Mesenchymal stem cell (in vitro differentiated cells and primary cell): Measurements from ENCODE around the gene ANKRD9.

Experiments
- DNase-seq: peaks from one replicate; pipeline ENCODE4 v3.0.0-alpha.2; 2013
- H2AFZ ChIP-seq: one replicate; pipeline ENCODE4 v1.6.1; 2013; ENCODE audit warnings: low read depth, mild to moderate bottlenecking, control low read depth, inconsistent platforms, low read length, moderate library complexity
- H2AK5ac ChIP-seq: 2 replicates; pipeline ENCODE4 v1.6.1; 2013; ENCODE audit warnings: low read length, moderate library complexity, mild to moderate bottlenecking, inconsistent platforms; ENCODE audit not compliant: severe bottlenecking
- H2BK120ac ChIP-seq: one replicate; pipeline ENCODE4 v1.6.1; 2013; ENCODE audit warnings: low read depth, mild to moderate bottlenecking, inconsistent platforms, low read length, moderate library complexity
- H2BK12ac ChIP-seq, 2 experiments: one replicate each; pipeline ENCODE4 v1.6.1; 2013; ENCODE audit warnings: inconsistent platforms in 2 of 2, low read length in 2 of 2, mild to moderate bottlenecking in 2 of 2, moderate library complexity in 2 of 2, control low read depth in 1 of 2
- H2BK15ac ChIP-seq: one replicate; pipeline ENCODE4 v1.6.1; 2013; ENCODE audit warnings: mild to moderate bottlenecking, low read depth, inconsistent platforms; ENCODE audit not compliant: poor library complexity, severe bottlenecking
- H2BK5ac ChIP-seq: 2 replicates; pipeline ENCODE4 v1.6.1; 2013; ENCODE audit warnings: low read depth, mild to moderate bottlenecking, low read length, control low read depth, inconsistent platforms; ENCODE audit not compliant: poor library complexity, severe bottlenecking
- H3K14ac ChIP-seq, 2 experiments: one replicate each; pipeline ENCODE4 v1.6.1; 2013; ENCODE audit warnings: inconsistent platforms in 2 of 2, low read length in 2 of 2, control low read depth in 1 of 2, mild to moderate bottlenecking in 1 of 2, moderate library complexity in 1 of 2
- H3K18ac ChIP-seq, 2 experiments: one replicate each; pipeline ENCODE4 v1.6.1; 2013; ENCODE audit warnings: inconsistent platforms in 2 of 2, low read length in 2 of 2, control low read depth in 1 of 2, low read depth in 1 of 2, mild to moderate bottlenecking in 1 of 2
- H3K23ac ChIP-seq, 2 experiments: one replicate each; pipeline ENCODE4 v1.6.1; 2013; ENCODE audit warnings: inconsistent platforms in 2 of 2, low read length in 2 of 2, mild to moderate bottlenecking in 2 of 2, moderate library complexity in 2 of 2, control low read depth in 1 of 2
- H3K27ac ChIP-seq: 2 replicates; pipeline ENCODE4 v1.5.1; 2013; ENCODE audit warnings: mild to moderate bottlenecking, moderate library complexity, low read length, control low read depth, inconsistent platforms; ENCODE audit not compliant: poor library complexity, severe bottlenecking
- H3K27me3 ChIP-seq, 2 experiments: 2 replicates each; pipeline versions ENCODE4 v1.6.1 to v1.7.0; 2013; ENCODE audit warnings: low read length in 2 of 2, mild to moderate bottlenecking in 2 of 2, moderate library complexity in 2 of 2, control low read depth in 1 of 2, inconsistent platforms in 1 of 2; ENCODE audit not compliant: control insufficient read depth in 1 of 2, insufficient read depth in 1 of 2
- H3K36me3 ChIP-seq, 2 experiments: 2 replicates each; pipeline versions ENCODE4 v1.6.1 to v1.7.0; 2013; ENCODE audit warnings: low read length in 2 of 2, control low read depth in 1 of 2, inconsistent platforms in 1 of 2, low read depth in 1 of 2, mild to moderate bottlenecking in 1 of 2; ENCODE audit not compliant: insufficient read depth in 2 of 2, control insufficient read depth in 1 of 2
- H3K4ac ChIP-seq, 2 experiments: one replicate each; pipeline ENCODE4 v1.6.1; 2013; ENCODE audit warnings: inconsistent platforms in 2 of 2, low read length in 2 of 2, mild to moderate bottlenecking in 2 of 2, moderate library complexity in 2 of 2, control low read depth in 1 of 2, low read depth in 1 of 2
- H3K4me1 ChIP-seq: 2 replicates; pipeline ENCODE4 v1.6.1; 2013; ENCODE audit warnings: low read depth, low read length, control low read depth; ENCODE audit not compliant: control insufficient read depth, insufficient read depth
- H3K4me2 ChIP-seq: 2 replicates; pipeline ENCODE4 v1.6.1; 2013; ENCODE audit warnings: low read length, mild to moderate bottlenecking, inconsistent platforms; ENCODE audit not compliant: poor library complexity, severe bottlenecking
- H3K4me3 ChIP-seq, 2 experiments: 2 replicates each; pipeline versions ENCODE4 v1.5.1 to v1.7.0; 2013; ENCODE audit warnings: low read length in 2 of 2, mild to moderate bottlenecking in 2 of 2, control low read depth in 1 of 2, low read depth in 1 of 2; ENCODE audit not compliant: insufficient read depth in 1 of 2
- H3K79me1 ChIP-seq: replicated peaks from 2 replicates; pipeline ENCODE4 v1.6.1; 2013; ENCODE audit warnings: mild to moderate bottlenecking, control low read depth, low read length, inconsistent platforms; ENCODE audit not compliant: poor library complexity, severe bottlenecking
- H3K9ac ChIP-seq: 2 replicates; pipeline ENCODE4 v1.7.0; 2013; ENCODE audit warnings: mild to moderate bottlenecking, low read length, moderate library complexity
- H3K9me3 ChIP-seq: 2 replicates; pipeline ENCODE4 v1.7.0; 2013; ENCODE audit warnings: mild to moderate bottlenecking, low read length; ENCODE audit not compliant: control insufficient read depth
- H4K8ac ChIP-seq: one replicate; pipeline ENCODE4 v1.6.1; 2013; ENCODE audit warnings: inconsistent platforms, mild to moderate bottlenecking, low read length, moderate library complexity
- H4K91ac ChIP-seq: one replicate; pipeline ENCODE4 v1.6.1; 2013; ENCODE audit warnings: mild to moderate bottlenecking, low read length, inconsistent platforms
- WGBS: methylation state at CpG from one replicate; pipeline ENCODE4 v1.1.7; 2013; ENCODE audit warnings: mixed read lengths; 5-methylcytosine and 5-hydroxymethylcytosine counted together

ANKRD9 gene

DNA sequence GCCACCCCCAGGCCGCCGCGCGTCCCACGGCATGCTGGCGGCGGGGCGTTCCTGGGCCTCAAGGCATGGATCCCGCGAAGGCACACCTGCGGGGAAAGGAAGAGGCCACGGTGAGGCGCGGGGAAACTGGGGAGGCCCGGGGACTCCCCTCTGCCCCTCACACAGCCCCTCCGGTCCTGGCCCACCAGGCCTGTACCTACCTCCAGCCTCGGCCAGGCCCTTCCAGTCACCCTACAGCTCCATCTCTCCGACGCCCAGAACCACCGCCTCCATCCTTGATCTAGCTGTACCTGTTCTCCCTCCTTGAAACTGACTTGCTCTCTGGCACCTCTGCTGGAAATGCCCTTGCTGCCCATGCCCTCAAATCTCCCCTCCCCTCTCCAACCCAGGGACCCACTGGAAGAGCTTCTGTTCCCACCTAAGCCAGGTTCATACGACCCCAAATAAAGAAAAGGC, 1.7 kb downstream of the ANKRD9 start:
- no peak overlapping the region for H2BK120ac ChIP-seq
- no peak overlapping the region for H2BK15ac ChIP-seq
- no peak overlapping the region for H2BK12ac ChIP-seq
- no peaks in the 10 kb centered on the region for H3K27me3 ChIP-seq
- H3K14ac ChIP-seq: no peak overlapping the region
- H3K9ac ChIP-seq: no peak overlapping the region
- no peak overlapping the region for H4K91ac ChIP-seq
- no peak overlapping the region for H3K27ac ChIP-seq
- no peak overlapping the region for H3K23ac ChIP-seq
- H4K8ac ChIP-seq: peak overlapping the region; percentile 13
- H3K36me3 ChIP-seq: peaks cover 0 to 34% of the 10 kb centered on the region in 2 experiments
- H2BK5ac ChIP-seq: no peak overlapping the region
- H2AFZ ChIP-seq: no peak overlapping the region
- H3K4me1 ChIP-seq: peaks cover 26% of the 10 kb centered on the region
- no peak overlapping the region for H2AK5ac ChIP-seq
- no peak overlapping the region for H3K18ac ChIP-seq
- DNase-seq: no peak
- H3K9me3 ChIP-seq: no peaks in the 10 kb centered on the region
- H3K4me2 ChIP-seq: no peak overlapping the region
- 98% methylated on average over 20 of the region's 21 CpGs for WGBS
- H3K4ac ChIP-seq: no peak overlapping the region
- peaks cover 4% of the 10 kb centered on the region for H3K79me1 ChIP-seq
- H3K4me3 ChIP-seq: no peak overlapping the region

- DNase-seq: no peak
- H2BK5ac ChIP-seq: no peak overlapping the region
- no peak overlapping the region for H4K8ac ChIP-seq
- no peak overlapping the region for H3K18ac ChIP-seq
- H3K27me3 ChIP-seq: no peaks in the 10 kb centered on the region
- H3K4ac ChIP-seq: no peak overlapping the region
- H4K91ac ChIP-seq: peak overlapping the region; percentile 52
- H3K4me2 ChIP-seq: no peak overlapping the region
- no peak overlapping the region for H2BK12ac ChIP-seq
- no peak overlapping the region for H2BK120ac ChIP-seq
- no peak overlapping the region for H3K27ac ChIP-seq
- no peak overlapping the region for H2AFZ ChIP-seq
- H3K4me3 ChIP-seq: no peak overlapping the region
- H3K79me1 ChIP-seq: peaks cover 4% of the 10 kb centered on the region
- WGBS: 98% methylated on average over 115 of the region's 115 CpGs
- H3K4me1 ChIP-seq: peaks cover 26% of the 10 kb centered on the region
- H2AK5ac ChIP-seq: no peak overlapping the region
- H3K36me3 ChIP-seq: peaks cover 0 to 34% of the 10 kb centered on the region in 2 experiments
- H3K9me3 ChIP-seq: no peaks in the 10 kb centered on the region
- H2BK15ac ChIP-seq: no peak overlapping the region
- H3K9ac ChIP-seq: no peak overlapping the region
- no peak overlapping the region for H3K14ac ChIP-seq
- no peak overlapping the region for H3K23ac ChIP-seq
Observed at GRCh38 chr14:102507081-102507856, 2.3 kb downstream of the ANKRD9 start.

- no peak overlapping the region for H3K23ac ChIP-seq
- WGBS: 96% methylated on average over 11 of the region's 11 CpGs
- H2BK120ac ChIP-seq: no peak overlapping the region
- no peak overlapping the region for H2BK15ac ChIP-seq
- H3K4me3 ChIP-seq: no peak overlapping the region
- no peak overlapping the region for H2AK5ac ChIP-seq
- H2BK5ac ChIP-seq: no peak overlapping the region
- no peak overlapping the region for H4K8ac ChIP-seq
- H3K27ac ChIP-seq: no peak overlapping the region
- H4K91ac ChIP-seq: no peak overlapping the region
- peaks cover 5 to 36% of the 10 kb centered on the region in 2 experiments for H3K36me3 ChIP-seq
- H3K4ac ChIP-seq: no peak overlapping the region
- peaks cover 26% of the 10 kb centered on the region for H3K4me1 ChIP-seq
- no peak overlapping the region for H2AFZ ChIP-seq
- no peak for DNase-seq
- no peak overlapping the region for H3K14ac ChIP-seq
- no peaks in the 10 kb centered on the region for H3K27me3 ChIP-seq
- no peak overlapping the region for H2BK12ac ChIP-seq
- H3K79me1 ChIP-seq: peaks cover 4% of the 10 kb centered on the region
- H3K9me3 ChIP-seq: no peaks in the 10 kb centered on the region
- H3K18ac ChIP-seq: no peak overlapping the region
- no peak overlapping the region for H3K9ac ChIP-seq
- no peak overlapping the region for H3K4me2 ChIP-seq
Observed at GRCh38 chr14:102506626-102506925, 3.0 kb downstream of the ANKRD9 start.

- WGBS: 96% methylated on average over 18 of the region's 19 CpGs
- H3K36me3 ChIP-seq: peaks cover 5 to 37% of the 10 kb centered on the region in 2 experiments
- H3K14ac ChIP-seq: no peak overlapping the region
- H3K4me1 ChIP-seq: peaks cover 26% of the 10 kb centered on the region
- H2AFZ ChIP-seq: no peak overlapping the region
- peaks cover 4% of the 10 kb centered on the region for H3K79me1 ChIP-seq
- no peak overlapping the region for H3K27ac ChIP-seq
- H3K4ac ChIP-seq: no peak overlapping the region
- H2AK5ac ChIP-seq: no peak overlapping the region
- no peak overlapping the region for H3K23ac ChIP-seq
- H3K18ac ChIP-seq: no peak overlapping the region
- no peak for DNase-seq
- H3K9me3 ChIP-seq: no peaks in the 10 kb centered on the region
- no peaks in the 10 kb centered on the region for H3K27me3 ChIP-seq
- no peak overlapping the region for H3K4me2 ChIP-seq
- H2BK5ac ChIP-seq: no peak overlapping the region
- no peak overlapping the region for H4K8ac ChIP-seq
- H2BK120ac ChIP-seq: no peak overlapping the region
- H3K9ac ChIP-seq: no peak overlapping the region
- H4K91ac ChIP-seq: no peak overlapping the region
- H2BK12ac ChIP-seq: no peak overlapping the region
- no peak overlapping the region for H2BK15ac ChIP-seq
- H3K4me3 ChIP-seq: no peak overlapping the region
Observed at GRCh38 chr14:102505775-102506625, 3.6 kb downstream of the ANKRD9 start.
